ENCODE measurements around the gene SDK1. TPM values are rescaled to one million over a fixed set of nuclear protein-coding genes. Genes with fewer than 3 reads are reported as not detected.

SDK1 gene
- total and polyA plus RNA-seq, 2 donors (not counting 3 experiments of a cell fraction or from before 2014, with no cell fraction given), result 1.6 to 3.9 TPM

GRCh38 chr7:4134204-4134603 is 833.2 kb downstream of the SDK1 start:
- H3K4me2 ChIP-seq (ENCODE audit: insufficient read depth, low read length), result no peak overlapping the region
- H3K36me3 ChIP-seq (ENCODE audit: control insufficient read depth in 2 of 2, extremely low read depth in 1 of 2, insufficient read depth in 2 of 2, low read length in 2 of 2), result no peaks in the 10 kb centered on the region
- no peak for TF ChIP-seq MYC (IDR thresholded peaks at IDR 0.05; ENCODE audit: low read depth, low read length)
- TF ChIP-seq, protein P1, sequence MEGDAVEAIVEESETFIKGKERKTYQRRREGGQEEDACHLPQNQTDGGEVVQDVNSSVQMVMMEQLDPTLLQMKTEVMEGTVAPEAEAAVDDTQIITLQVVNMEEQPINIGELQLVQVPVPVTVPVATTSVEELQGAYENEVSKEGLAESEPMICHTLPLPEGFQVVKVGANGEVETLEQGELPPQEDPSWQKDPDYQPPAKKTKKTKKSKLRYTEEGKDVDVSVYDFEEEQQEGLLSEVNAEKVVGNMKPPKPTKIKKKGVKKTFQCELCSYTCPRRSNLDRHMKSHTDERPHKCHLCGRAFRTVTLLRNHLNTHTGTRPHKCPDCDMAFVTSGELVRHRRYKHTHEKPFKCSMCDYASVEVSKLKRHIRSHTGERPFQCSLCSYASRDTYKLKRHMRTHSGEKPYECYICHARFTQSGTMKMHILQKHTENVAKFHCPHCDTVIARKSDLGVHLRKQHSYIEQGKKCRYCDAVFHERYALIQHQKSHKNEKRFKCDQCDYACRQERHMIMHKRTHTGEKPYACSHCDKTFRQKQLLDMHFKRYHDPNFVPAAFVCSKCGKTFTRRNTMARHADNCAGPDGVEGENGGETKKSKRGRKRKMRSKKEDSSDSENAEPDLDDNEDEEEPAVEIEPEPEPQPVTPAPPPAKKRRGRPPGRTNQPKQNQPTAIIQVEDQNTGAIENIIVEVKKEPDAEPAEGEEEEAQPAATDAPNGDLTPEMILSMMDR (IDR thresholded peaks at IDR 0.05; ENCODE audit: extremely low read depth in 1 of 2, insufficient read depth in 1 of 2, low read depth in 1 of 2, low read length in 2 of 2), result no peak
- TF ChIP-seq EZH2 (IDR thresholded peaks at IDR 0.05; ENCODE audit: borderline replicate concordance, low read depth, low read length, severe bottlenecking), result no peak
- no peak for TF ChIP-seq GATA2 (IDR thresholded peaks at IDR 0.05; ENCODE audit: insufficient read depth, insufficient read length, low read depth, low read length)
- no peak for TF ChIP-seq POLR2A (IDR thresholded peaks at IDR 0.05; ENCODE audit: low read depth, low read length)
- no peak for TF ChIP-seq MAX (IDR thresholded peaks at IDR 0.05; ENCODE audit: insufficient read depth, insufficient read length)
- TF ChIP-seq FOS (IDR thresholded peaks at IDR 0.05; ENCODE audit: borderline replicate concordance, insufficient read depth, low read length), result no peak
- no peak for TF ChIP-seq POLR2AphosphoS5 (IDR thresholded peaks at IDR 0.05; ENCODE audit: insufficient read depth, low read depth, low read length)
- no peak for TF ChIP-seq JUN (IDR thresholded peaks at IDR 0.05; ENCODE audit: borderline replicate concordance, insufficient read depth, insufficient read length, low read depth)
- POLR2A ChIA-PET, result no interaction called here
- no peaks in the 10 kb centered on the region for H3K9me1 ChIP-seq (replicated peaks; ENCODE audit: control insufficient read depth, extremely low read depth, insufficient read depth, low read length)
- CTCF ChIA-PET, result no interaction called here
- H2AFZ ChIP-seq (ENCODE audit: low read depth, low read length), result no peak overlapping the region
- dilution Hi-C loops (cut with MboI; ENCODE audit: extremely low pct_ligation_motif_present, low sequenced_read_pairs), result no loop called here
- no peak overlapping the region for H3K9ac ChIP-seq (replicated peaks; ENCODE audit: extremely low read depth, insufficient read depth, low read length)
- no peaks in the 10 kb centered on the region for H3K27me3 ChIP-seq (ENCODE audit: control insufficient read depth in 2 of 2, insufficient read depth in 2 of 2, low read length in 2 of 2)
- no peaks in the 10 kb centered on the region for H3K4me1 ChIP-seq (ENCODE audit: control insufficient read depth, extremely low read depth, insufficient read depth, low read length)
- no peak overlapping the region for H3K27ac ChIP-seq (ENCODE audit: insufficient read depth, low read depth, low read length)
- intact Hi-C loops (cut with micrococcal nuclease), result no loop called here
- no TSS peak for BruUV-seq (replicated peaks)
- H3K4me3 ChIP-seq (replicated peaks in 1 of 3; ENCODE audit: insufficient read depth in 1 of 3, low read depth in 1 of 3, low read length in 3 of 3), result no peak overlapping the region
- no peak for DNase-seq (ENCODE audit: low read depth, low spot score)
- no peaks in the 10 kb centered on the region for H3K79me2 ChIP-seq (ENCODE audit: control insufficient read depth, insufficient read depth, low read length)
- H3K9me3 ChIP-seq (replicated peaks; ENCODE audit: control insufficient read depth, insufficient read depth, low read length), result no peaks in the 10 kb centered on the region
- no peak for FAIRE-seq
- no peaks in the 10 kb centered on the region for H4K20me1 ChIP-seq (replicated peaks; ENCODE audit: control insufficient read depth, extremely low read depth, insufficient read depth, low read length)

Measured in endothelial cell of umbilical vein (primary cell).